Right ventricle myocardium inferior (tissue), 1 donor: ENCODE data around the gene PDF. TPM values are rescaled to one million over a fixed set of nuclear protein-coding genes. Genes with fewer than 3 reads are reported as not detected.
"Not testable (repeated sequence)": the region's sequence is repeated elsewhere in the genome, so short reads cannot be mapped to it uniquely, and the experiment has no call there.

Experiments used
- ATAC-seq: fragments of 200-7000 bp; cut with Tn5 transposase; one replicate; pipeline ENCODE4 v1.9.1; 2020; ENCODE audit warnings: mild to moderate bottlenecking, moderate library complexity
- DNase-seq: peaks from one replicate; pipeline ENCODE4 v3.0.0; 2021; ENCODE audit errors: missing footprints
- intact Hi-C: fragments of 100-400 bp; cut with DNase I; formaldehyde crosslinking; loops from one replicate; pipeline ENCODE4 v1.11.0; 2022
- long read RNA-seq: library from polyadenylated mRNA; unstranded; transcript quantifications from one replicate; pipeline ENCODE4 v2.0.0, GENCODE V29; 2021
- total RNA-seq: library from RNA; stranded (reverse); fragmentation: NEBNext Ultra II Directional; extraction: Animal tissue kit (Norgen Biotek cat#: 25700); gene quantifications from one replicate; pipeline ENCODE4 v1.2.1, GENCODE V29; 2021
- donor health status: DM: no; HTN: yes; CAD: no; lungs with severe emphysema.

Gene PDF, protein sequence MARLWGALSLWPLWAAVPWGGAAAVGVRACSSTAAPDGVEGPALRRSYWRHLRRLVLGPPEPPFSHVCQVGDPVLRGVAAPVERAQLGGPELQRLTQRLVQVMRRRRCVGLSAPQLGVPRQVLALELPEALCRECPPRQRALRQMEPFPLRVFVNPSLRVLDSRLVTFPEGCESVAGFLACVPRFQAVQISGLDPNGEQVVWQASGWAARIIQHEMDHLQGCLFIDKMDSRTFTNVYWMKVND
- total RNA-seq: 5.2 TPM
- long read RNA-seq, partial matches to known transcripts: 0 of 4 reads
- long read RNA-seq, other reads (novel, unspliced or antisense): 0 of 4 reads

DNA sequence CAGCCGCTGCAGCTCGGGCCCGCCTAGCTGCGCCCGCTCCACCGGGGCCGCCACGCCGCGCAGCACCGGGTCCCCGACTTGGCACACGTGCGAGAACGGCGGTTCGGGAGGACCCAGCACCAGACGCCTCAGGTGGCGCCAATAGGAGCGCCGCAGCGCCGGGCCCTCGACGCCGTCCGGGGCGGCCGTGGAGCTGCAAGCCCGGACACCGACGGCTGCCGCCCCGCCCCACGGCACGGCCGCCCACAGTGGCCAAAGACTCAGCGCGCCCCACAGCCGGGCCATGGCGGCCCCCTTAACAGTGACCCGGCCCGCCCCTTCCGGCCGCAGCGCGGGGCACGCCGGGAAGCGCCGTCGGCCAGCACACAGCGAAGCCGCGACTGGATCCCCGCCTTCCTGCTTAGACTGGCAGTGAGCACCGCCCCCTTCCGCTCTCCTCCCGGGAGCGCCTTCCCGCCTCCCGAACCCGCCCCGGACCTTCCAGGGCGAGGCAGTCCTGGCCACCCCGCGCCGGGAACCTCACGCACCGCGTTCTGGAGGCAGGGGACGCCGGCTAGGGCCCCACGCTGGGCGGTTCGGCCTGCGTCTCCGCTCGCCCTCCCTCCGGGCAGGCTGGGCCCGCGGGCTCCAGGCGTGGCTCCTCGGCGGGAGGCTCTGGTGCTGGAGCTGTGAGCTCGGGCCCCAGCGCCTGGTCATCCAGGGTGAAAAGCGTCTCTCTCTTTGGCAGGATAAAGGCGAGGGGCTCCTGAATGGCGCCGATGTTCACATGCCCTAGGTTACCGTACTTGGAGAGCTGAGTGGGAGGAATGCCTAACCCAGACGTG lies at the start of gene PDF:
Gene PDF (minus strand): TSS at position 303 of the 824 bp plus-strand sequence. CDS start 18 bp downstream, at position 285.
- intact Hi-C loops: no loop called here
- DNase-seq (peak; percentile 97), ATAC-seq (peak; percentile 98)

GRCh38 chr16:69378760-69379159 lies 48.4 kb upstream of the PDF start:
- intact Hi-C loops: no loop called here
- ATAC-seq (no peak), DNase-seq (no peak)

- intact Hi-C loops: no loop called here
- ATAC-seq (no peak), DNase-seq (no peak)
Measured at GRCh38 chr16:69378036-69378435, 47.6 kb upstream of the PDF start.

DNA sequence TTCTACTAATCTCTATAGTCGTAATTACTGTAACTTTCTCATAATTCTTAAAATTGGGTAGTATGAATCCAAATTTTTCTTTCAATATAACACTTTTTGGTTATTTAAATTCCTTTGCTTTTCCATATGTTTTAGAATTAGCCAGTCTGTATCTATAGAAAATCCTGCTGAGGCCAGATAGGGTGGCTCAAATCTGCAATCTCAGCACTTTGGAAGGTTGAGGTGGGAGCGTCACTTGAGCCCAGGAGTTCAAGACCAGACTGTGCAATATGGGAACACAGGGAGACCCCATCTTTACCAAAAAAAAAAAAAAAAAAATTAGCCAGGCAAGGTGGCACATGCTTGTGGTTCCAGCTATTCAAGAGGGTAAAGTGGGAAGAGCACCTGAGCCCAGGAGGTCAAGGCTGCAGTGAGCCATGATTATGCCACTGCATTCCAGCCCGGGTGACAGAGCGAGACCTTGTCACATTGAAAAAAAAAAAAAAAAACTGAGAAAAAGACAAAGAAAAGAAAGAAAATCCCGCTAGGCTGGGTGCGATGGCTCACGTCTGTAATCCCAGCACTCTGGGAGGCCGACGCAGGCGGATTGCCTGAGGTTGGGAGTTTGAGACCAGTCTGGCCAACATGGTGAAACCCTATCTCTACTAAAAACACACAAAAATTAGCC lies 46.1 kb upstream of the PDF start:
- DNase-seq (no peak), ATAC-seq (no peak)
- intact Hi-C loops: no loop called here

DNA sequence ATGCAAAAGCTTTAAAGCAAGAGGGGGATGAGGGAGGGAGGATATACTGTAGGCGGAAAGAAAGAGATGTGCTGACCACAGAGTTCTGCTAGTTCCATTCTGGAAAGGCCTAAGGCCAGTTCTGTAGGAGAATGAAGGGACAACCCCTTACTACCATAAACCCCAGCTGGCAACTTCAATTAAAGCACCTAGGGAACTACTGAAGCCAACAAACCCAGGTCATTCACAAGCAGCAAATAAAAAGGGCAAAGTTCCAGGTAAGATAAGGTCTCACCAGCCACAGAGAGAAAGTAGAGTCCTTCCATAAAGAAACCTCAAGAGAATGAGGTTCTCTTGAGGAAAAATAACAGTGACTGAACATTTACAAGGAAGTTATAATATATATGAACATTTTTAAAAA lies 42.6 kb upstream of the PDF start:
- DNase-seq (no peak), ATAC-seq (no peak)
- intact Hi-C loops: no loop called here

DNA sequence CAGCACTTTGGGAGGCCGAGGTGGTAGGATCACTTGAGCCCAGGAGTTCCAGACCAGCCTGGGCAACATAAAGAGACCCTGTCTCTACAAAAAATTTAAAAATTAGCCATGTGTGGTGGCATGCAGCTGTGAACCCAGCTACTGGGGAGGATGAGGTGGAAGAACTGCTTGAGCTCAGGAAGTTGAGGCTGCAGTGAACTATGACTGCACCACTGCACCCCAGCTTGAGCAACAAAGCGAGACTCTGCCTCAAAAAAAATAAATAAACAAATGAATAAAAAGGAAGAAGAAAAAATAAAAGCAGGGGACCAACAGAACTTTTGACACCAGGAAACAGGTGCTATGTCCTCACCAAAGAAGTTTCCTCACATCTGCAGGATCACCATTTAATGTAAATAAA lies 41.2 kb upstream of the PDF start:
- no peak for DNase-seq
- intact Hi-C loops: no loop called here
- no peak for ATAC-seq

GRCh38 chr16:69368866-69369265 lies 38.5 kb upstream of the PDF start:
- DNase-seq (no peak), ATAC-seq (no peak)
- intact Hi-C loops: no loop called here

GRCh38 chr16:69367980-69368379 lies 37.6 kb upstream of the PDF start:
- ATAC-seq (no peak), DNase-seq (no peak)
- intact Hi-C loops: no loop called here

- intact Hi-C loops: no loop called here
- DNase-seq (no peak), ATAC-seq (no peak)
Measured at GRCh38 chr16:69366431-69366830, 36.0 kb upstream of the PDF start.

DNA sequence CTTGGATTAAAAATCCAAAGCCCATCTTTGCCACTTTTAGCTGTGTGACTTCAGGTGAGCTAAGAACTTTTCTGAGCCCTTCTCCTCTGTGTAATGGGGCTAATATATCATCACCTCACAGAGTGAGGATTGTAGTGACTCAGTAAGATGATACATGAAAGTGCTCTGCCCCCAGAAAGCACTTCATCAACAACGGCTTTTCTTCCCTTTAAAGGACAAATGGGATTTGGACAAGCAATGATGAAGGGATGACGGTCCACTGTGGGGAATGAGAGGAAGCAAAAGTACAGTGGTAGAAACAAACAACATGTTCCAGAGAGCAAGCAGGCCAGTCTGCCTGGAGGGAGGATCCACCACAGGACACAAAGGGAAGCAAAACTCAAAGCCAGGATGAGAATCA lies 35.5 kb upstream of the PDF start:
- no peak for DNase-seq
- intact Hi-C loops: no loop called here
- ATAC-seq: no peak

DNA sequence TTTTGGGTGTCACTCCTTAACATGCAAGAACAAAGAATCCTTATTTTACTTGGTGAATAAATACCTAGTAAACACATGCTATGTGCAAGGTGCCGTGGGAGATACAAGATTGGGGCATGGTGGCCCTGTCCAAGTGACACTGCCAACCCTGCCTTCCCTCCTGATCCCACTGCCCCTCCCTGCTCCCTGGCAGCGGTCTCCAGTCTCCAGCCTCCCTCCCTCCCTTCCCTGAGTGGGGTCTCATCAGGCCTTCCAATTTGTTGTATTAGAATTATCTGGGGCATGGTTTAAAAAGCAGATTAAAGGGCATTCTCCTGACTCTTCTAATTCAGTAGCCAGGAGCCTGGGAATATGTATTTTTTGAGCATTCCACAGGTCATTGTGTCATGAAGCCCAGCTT lies 33.7 kb upstream of the PDF start:
- DNase-seq: no peak
- no peak for ATAC-seq
- intact Hi-C loops: no loop called here

GRCh38 chr16:69363281-69363717 lies 32.9 kb upstream of the PDF start:
- no peak for DNase-seq
- intact Hi-C loops: no loop called here
- no peak for ATAC-seq

GRCh38 chr16:69360070-69360469 lies 29.7 kb upstream of the PDF start:
- DNase-seq, intact Hi-C loops: not testable (repeated sequence)

DNA sequence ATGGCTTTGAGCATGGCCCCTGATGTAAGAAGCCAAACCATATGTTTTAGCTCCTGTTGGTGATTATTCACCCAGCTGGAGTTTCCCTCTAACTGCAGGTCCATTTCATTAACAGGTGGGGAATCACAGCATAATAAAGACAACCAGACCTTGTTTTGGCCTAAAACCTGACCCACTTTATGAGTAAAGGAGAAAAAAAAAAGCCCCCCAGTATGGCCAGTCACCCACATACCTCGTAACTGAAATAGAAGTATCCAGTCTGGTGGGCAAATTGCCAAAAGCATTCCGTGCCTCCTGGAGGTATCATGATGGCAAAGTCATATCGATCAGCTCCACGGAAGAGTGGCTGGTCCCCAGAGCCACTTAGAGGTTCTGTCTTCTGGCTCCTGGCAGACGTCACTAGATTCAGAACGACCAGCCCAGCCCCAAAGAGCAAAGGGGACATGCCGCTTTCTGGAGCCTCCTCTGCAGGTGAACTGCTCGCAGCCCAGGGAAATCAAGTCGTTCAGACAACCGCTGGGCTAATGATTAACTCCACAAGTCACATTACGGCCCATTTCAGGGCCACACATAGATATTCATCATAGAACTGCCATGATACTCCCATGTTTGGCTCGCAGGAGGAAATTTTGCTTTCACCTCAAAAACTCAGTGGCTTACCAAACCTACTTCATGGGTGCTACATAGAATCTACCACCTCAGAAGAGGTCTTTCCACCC lies 21.1 kb upstream of the PDF start, which contains the start of gene TMED6:
Gene TMED6 (minus strand): TSS at position 478 of the 719 bp plus-strand sequence. CDS start 33 bp downstream, at position 445.
- intact Hi-C loops: no loop called here

More at GRCh38 chr16:69360070-69360469, 29.7 kb upstream of the PDF start:
- not testable (repeated sequence) for ATAC-seq

DNA sequence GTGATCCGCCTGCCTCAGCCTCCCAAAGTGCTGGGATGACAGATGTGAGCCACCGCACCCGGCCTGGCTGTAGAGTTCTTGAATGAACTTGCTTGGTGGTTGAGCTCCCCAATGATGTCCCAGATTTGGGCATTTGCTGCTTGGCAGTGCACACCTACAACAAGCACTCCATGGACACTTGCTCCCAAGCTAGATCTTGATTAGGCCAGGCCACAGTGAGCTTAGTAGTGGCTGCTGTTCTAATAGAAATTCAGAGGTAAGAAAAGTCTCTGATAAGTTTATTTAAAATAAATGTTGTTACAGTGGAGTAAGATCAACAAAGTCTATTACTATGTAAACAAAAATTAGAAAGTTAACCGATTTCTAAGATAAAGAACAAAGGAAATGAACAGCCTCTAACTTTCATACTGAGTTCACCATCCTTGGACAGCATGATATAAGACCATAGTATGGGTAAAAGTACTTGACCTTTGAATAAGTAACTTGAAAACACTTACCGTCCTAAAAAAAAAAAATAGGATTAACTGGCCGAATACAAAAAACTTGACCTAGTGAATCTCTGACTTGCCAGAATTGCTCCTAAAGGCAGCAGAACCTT lies 20.2 kb upstream of the PDF start:
- ATAC-seq (no peak), DNase-seq (no peak)
- intact Hi-C loops: no loop called here

More for the DNA sequence above, 21.1 kb upstream of the PDF start, which contains the start of gene TMED6:
- ATAC-seq (no peak), DNase-seq (no peak)

- intact Hi-C loops: no loop called here
- DNase-seq (no peak), ATAC-seq (no peak)
Measured at GRCh38 chr16:69349536-69349935, 19.1 kb upstream of the PDF start.

- intact Hi-C loops: no loop called here
- DNase-seq (no peak), ATAC-seq (no peak)
Measured at GRCh38 chr16:69348222-69348621, 17.8 kb upstream of the PDF start.

- intact Hi-C loops: no loop called here
- ATAC-seq (no peak), DNase-seq (no peak)
Measured at GRCh38 chr16:69346683-69347082, 16.3 kb upstream of the PDF start.
